Keratinocyte (primary cell): ENCODE results near the gene SEBOX.

Experiments
- CTCF ChIP-seq, 3 experiments: IDR thresholded peaks in 1 of 3; conservative IDR thresholded peaks in 1 of 3; optimal IDR thresholded peaks in 1 of 3; 2 replicates in 2 of 3; 3 replicates in 1 of 3; pipeline versions ENCODE3 to v1.5.1; 2011; ENCODE audit warnings: low read length in 3 of 3, mild to moderate bottlenecking in 3 of 3, moderate library complexity in 2 of 3, control low read depth in 1 of 3, inconsistent platforms in 1 of 3; ENCODE audit not compliant: insufficient read depth in 2 of 3; ENCODE audit errors: extremely low read depth in 1 of 3
- EZH2 ChIP-seq: IDR thresholded peaks from one replicate; pipeline ENCODE4 v1.6.1; 2012; ENCODE audit warnings: inconsistent platforms, mild to moderate bottlenecking, low read length, moderate library complexity

GRCh38 chr17:28346746-28347246, 18.2 kb downstream of the SEBOX start:
- TF ChIP-seq CTCF (optimal IDR thresholded peaks at IDR 0.05 in 1 of 3, IDR thresholded peaks at IDR 0.05 in 1 of 3, conservative IDR thresholded peaks at IDR 0.05 in 1 of 3; ENCODE audit: extremely low read depth in 1 of 3, insufficient read depth in 2 of 3, low read length in 3 of 3) = peak in 1 of 3 experiments; percentile 20
- no peak for TF ChIP-seq EZH2
